ENCODE data around the gene CTDSPL. TPM values are rescaled to one million over a fixed set of nuclear protein-coding genes. Genes with fewer than 3 reads are reported as not detected.

Gene CTDSPL
- total RNA-seq, 4 donors from 2014 or later, result 78.9 to 130 (median 111) TPM

DNA sequence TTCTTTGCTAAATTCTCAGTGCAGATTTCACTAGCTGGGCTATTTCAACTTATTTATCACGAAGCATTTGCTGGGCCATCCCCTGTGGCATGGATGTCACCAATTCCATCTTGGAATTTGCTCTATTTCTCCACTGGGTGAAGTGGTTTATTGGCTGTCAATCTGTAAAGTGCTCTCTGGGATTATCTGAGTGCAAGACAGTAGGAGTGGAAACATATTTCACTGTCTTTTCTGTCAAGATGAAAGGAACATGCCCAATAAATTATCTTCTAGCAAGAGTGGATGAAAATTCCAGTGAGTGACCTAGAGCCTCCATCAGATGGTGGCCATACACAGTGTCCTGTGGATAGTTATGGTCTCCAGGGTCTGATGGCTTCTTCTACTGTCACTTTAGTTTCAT lies 25.1 kb upstream of the CTDSPL start:
- H3K9me3 ChIP-seq, result no peaks in the 10 kb centered on the region
- no peak overlapping the region for H3K4me3 ChIP-seq
- TF ChIP-seq EP300 (IDR thresholded peaks at IDR 0.05) (no peak), POLR2A (IDR thresholded peaks at IDR 0.05) (no peak), POLR2AphosphoS5 (IDR thresholded peaks at IDR 0.05) (no peak)
- TF ChIP-seq, protein P1, sequence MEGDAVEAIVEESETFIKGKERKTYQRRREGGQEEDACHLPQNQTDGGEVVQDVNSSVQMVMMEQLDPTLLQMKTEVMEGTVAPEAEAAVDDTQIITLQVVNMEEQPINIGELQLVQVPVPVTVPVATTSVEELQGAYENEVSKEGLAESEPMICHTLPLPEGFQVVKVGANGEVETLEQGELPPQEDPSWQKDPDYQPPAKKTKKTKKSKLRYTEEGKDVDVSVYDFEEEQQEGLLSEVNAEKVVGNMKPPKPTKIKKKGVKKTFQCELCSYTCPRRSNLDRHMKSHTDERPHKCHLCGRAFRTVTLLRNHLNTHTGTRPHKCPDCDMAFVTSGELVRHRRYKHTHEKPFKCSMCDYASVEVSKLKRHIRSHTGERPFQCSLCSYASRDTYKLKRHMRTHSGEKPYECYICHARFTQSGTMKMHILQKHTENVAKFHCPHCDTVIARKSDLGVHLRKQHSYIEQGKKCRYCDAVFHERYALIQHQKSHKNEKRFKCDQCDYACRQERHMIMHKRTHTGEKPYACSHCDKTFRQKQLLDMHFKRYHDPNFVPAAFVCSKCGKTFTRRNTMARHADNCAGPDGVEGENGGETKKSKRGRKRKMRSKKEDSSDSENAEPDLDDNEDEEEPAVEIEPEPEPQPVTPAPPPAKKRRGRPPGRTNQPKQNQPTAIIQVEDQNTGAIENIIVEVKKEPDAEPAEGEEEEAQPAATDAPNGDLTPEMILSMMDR (IDR thresholded peaks at IDR 0.05), result no peak
- H3K4me1 ChIP-seq, result no peaks in the 10 kb centered on the region
- DNase-seq (ENCODE audit: low spot score in 2 of 2), result no peak
- H3K36me3 ChIP-seq, result peaks cover 14% of the 10 kb centered on the region
- WGBS, result 76% methylated on average over 1 of the region's 1 CpG
- no peak overlapping the region for H3K27ac ChIP-seq
- H3K27me3 ChIP-seq, result no peaks in the 10 kb centered on the region

DNA sequence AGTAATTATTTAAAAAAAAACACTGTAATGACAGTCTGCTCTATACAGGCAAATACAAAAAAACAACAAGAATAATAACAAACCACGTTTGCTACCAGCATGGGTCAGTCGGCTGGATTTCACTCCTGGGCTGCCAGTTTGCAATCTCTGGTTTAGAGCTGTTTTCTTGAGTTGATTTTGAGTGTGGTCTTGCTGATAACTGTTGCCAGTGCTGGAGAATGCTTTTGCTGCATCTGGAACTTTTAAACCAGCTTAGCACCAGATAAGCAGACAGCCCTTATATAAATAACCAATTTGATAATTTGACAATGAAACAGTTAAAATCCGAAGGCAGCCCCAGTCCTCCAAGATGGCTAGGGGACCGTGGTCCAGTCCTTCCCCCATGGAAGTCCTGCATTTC lies 14.0 kb upstream of the CTDSPL start:
- peaks cover 21% of the 10 kb centered on the region for H3K4me1 ChIP-seq
- H3K27me3 ChIP-seq, result no peaks in the 10 kb centered on the region
- no peak for TF ChIP-seq POLR2AphosphoS5 (IDR thresholded peaks at IDR 0.05)
- no peak for TF ChIP-seq POLR2A (IDR thresholded peaks at IDR 0.05)
- TF ChIP-seq EP300 (IDR thresholded peaks at IDR 0.05), result no peak
- TF ChIP-seq, protein P1 (IDR thresholded peaks at IDR 0.05), result no peak
- DNase-seq (ENCODE audit: low spot score in 2 of 2), result no peak
- WGBS, result 51% methylated on average over 4 of the region's 4 CpGs
- H3K27ac ChIP-seq, result no peak overlapping the region
- peaks cover 9% of the 10 kb centered on the region for H3K36me3 ChIP-seq
- H3K9me3 ChIP-seq, result no peaks in the 10 kb centered on the region
- no peak overlapping the region for H3K4me3 ChIP-seq

DNA sequence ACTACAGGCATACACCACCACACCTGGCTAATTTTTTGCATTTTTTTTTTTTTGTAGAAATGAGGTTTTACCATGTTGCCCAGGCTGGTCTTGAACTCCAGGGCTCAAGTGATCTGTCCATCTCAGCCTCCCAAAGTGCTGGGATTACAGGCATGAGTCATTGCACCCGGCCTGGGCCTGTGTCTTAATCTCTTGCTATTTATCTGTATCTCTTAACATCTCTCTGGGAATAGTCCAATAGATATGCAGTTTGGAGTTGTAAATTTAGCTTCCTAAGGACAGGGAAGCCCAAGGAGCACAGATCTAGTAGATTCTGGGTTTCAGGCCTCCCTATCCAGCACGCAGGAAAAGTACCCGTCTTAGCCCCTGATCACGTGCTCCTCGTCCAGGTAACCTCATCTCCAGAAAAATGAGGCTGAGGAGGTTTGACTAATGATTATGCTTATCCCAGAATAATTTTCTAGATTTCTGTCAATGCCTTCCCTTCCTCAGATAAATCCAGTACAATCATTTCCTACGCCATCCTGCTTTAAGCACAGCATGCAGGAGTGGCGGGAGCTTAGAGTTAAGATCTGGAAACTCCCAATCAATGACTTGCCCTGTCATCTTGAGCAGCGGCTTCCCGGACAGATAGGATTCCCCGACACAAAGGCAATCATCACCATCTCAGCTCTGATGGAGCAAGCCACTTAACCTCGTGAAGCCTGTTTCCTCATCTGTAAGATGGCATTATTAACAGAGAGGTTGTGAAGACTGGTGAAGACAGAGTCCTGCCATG lies 12.3 kb upstream of the CTDSPL start:
- Histone ChIP-seq H3K4me1 (peaks cover 37% of the 10 kb centered on the region), H3K27me3 (no peaks in the 10 kb centered on the region), H3K27ac (peak overlapping the region; percentile 25), H3K36me3 (peaks cover 9% of the 10 kb centered on the region), H3K9me3 (no peaks in the 10 kb centered on the region), H3K4me3 (no peak overlapping the region)
- TF ChIP-seq POLR2AphosphoS5 (IDR thresholded peaks at IDR 0.05), result no peak
- TF ChIP-seq, protein P1 (IDR thresholded peaks at IDR 0.05), result no peak
- no peak for TF ChIP-seq EP300 (IDR thresholded peaks at IDR 0.05)
- TF ChIP-seq POLR2A (IDR thresholded peaks at IDR 0.05), result no peak
- no peak for DNase-seq (ENCODE audit: low spot score in 2 of 2)
- 66% methylated on average over 11 of the region's 11 CpGs for WGBS

DNA sequence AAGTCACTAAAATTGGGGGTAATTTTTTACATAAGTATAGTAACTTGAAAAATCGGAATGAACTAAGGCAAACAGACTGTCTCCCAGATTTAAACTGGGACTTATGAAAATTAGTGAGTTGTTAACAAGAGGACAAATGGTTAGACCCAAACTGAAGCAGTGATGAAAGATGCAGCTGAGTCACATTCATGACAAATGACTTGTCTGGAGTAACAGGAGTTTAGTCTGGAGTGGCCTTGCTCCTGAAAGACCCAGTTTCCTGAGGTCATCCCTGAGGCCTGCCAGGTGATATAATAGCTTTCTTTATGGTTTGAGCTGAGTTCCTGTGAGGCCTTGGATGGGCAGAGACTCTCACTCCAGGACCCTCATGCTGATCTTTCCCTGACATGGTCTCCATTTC lies 9.6 kb upstream of the CTDSPL start:
- TF ChIP-seq EP300 (IDR thresholded peaks at IDR 0.05) (no peak), POLR2AphosphoS5 (IDR thresholded peaks at IDR 0.05) (no peak), POLR2A (IDR thresholded peaks at IDR 0.05) (no peak)
- TF ChIP-seq, protein P1 (IDR thresholded peaks at IDR 0.05), result no peak
- Histone ChIP-seq H3K4me1 (peaks cover 65% of the 10 kb centered on the region), H3K36me3 (peaks cover 9% of the 10 kb centered on the region), H3K27me3 (no peaks in the 10 kb centered on the region), H3K4me3 (no peak overlapping the region), H3K27ac (no peak overlapping the region), H3K9me3 (no peaks in the 10 kb centered on the region)
- 84% methylated on average over 1 of the region's 1 CpG for WGBS
- DNase-seq (ENCODE audit: low spot score in 2 of 2), result no peak

DNA sequence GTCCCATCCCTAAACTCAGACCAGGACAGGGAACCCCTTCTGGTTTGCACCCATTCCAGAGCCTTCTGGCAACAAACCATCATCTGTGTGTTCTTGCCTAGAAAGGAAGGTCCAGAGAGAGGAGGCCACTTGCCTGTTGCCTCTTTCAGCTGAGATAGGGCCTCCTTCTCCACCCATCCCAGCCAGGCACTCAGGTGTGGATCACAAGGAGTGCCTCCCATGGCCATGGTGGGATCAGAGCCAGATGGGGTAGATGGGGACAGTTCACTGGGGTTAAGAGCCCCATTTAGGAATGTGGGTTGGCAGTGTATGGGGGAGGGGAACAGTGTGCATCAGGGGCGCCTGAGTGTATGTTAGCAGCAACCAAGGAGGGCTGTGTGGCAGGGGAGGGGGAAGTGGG lies 8.9 kb upstream of the CTDSPL start:
- H3K4me3 ChIP-seq, result no peak overlapping the region
- H3K27me3 ChIP-seq, result no peaks in the 10 kb centered on the region
- TF ChIP-seq EP300 (IDR thresholded peaks at IDR 0.05), result no peak
- TF ChIP-seq POLR2AphosphoS5 (IDR thresholded peaks at IDR 0.05), result no peak
- no peak for TF ChIP-seq POLR2A (IDR thresholded peaks at IDR 0.05)
- TF ChIP-seq, protein P1 (IDR thresholded peaks at IDR 0.05), result no peak
- H3K27ac ChIP-seq, result peak overlapping the region; percentile 71
- WGBS, result 90% methylated on average over 1 of the region's 1 CpG
- H3K4me1 ChIP-seq, result peaks cover 70% of the 10 kb centered on the region
- peaks cover 9% of the 10 kb centered on the region for H3K36me3 ChIP-seq
- no peaks in the 10 kb centered on the region for H3K9me3 ChIP-seq
- DNase-seq (ENCODE audit: low spot score in 2 of 2), result no peak

Data from suprapubic skin (tissue), 4 donors.